Measurements from ENCODE around the gene HERC4. TPM values are rescaled to one million over a fixed set of nuclear protein-coding genes. Genes with fewer than 3 reads are reported as not detected.
"Not testable (repeated sequence)": the region's sequence is repeated elsewhere in the genome, so short reads cannot be mapped to it uniquely, and the experiment has no call there.

Gene HERC4
- polyA plus RNA-seq, 1 donor from 2014 or later, result 45.6 TPM

DNA sequence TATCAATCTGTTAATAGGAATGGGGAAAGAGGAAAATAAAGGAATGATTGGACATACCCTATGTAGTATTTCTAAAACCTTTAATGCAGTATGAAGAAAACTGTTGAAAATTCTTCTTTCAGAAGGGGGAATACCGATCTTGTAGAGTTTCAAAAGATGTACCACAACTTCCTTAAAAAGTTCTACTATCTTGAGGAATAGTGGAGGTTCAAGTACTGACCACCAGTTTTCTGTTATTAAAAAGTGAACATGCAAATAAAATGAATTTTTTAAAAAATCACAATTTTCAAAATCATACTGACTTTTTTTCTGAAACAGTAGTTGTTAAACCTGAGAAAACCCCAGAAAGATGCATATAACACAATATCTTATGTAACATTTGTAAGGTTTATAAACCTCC lies 86.5 kb downstream of the HERC4 start:
- no peak overlapping the region for H3K9ac ChIP-seq (ENCODE audit: low read length)
- no peaks in the 10 kb centered on the region for H3K9me3 ChIP-seq (ENCODE audit: low read length)
- no peak overlapping the region for H2AFZ ChIP-seq (ENCODE audit: low read depth, low read length)
- no peak for TF ChIP-seq POLR2AphosphoS5 (IDR thresholded peaks at IDR 0.05)
- no peak for TF ChIP-seq EZH2 (IDR thresholded peaks at IDR 0.05; ENCODE audit: borderline replicate concordance, insufficient read depth, low read length, poor library complexity, severe bottlenecking)
- no peak for TF ChIP-seq MXI1 (conservative IDR thresholded peaks at IDR 0.05; ENCODE audit: poor library complexity, severe bottlenecking)
- TF ChIP-seq, protein P1, sequence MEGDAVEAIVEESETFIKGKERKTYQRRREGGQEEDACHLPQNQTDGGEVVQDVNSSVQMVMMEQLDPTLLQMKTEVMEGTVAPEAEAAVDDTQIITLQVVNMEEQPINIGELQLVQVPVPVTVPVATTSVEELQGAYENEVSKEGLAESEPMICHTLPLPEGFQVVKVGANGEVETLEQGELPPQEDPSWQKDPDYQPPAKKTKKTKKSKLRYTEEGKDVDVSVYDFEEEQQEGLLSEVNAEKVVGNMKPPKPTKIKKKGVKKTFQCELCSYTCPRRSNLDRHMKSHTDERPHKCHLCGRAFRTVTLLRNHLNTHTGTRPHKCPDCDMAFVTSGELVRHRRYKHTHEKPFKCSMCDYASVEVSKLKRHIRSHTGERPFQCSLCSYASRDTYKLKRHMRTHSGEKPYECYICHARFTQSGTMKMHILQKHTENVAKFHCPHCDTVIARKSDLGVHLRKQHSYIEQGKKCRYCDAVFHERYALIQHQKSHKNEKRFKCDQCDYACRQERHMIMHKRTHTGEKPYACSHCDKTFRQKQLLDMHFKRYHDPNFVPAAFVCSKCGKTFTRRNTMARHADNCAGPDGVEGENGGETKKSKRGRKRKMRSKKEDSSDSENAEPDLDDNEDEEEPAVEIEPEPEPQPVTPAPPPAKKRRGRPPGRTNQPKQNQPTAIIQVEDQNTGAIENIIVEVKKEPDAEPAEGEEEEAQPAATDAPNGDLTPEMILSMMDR (IDR thresholded peaks at IDR 0.05; ENCODE audit: poor library complexity, severe bottlenecking), result no peak
- TF ChIP-seq, protein P2, sequence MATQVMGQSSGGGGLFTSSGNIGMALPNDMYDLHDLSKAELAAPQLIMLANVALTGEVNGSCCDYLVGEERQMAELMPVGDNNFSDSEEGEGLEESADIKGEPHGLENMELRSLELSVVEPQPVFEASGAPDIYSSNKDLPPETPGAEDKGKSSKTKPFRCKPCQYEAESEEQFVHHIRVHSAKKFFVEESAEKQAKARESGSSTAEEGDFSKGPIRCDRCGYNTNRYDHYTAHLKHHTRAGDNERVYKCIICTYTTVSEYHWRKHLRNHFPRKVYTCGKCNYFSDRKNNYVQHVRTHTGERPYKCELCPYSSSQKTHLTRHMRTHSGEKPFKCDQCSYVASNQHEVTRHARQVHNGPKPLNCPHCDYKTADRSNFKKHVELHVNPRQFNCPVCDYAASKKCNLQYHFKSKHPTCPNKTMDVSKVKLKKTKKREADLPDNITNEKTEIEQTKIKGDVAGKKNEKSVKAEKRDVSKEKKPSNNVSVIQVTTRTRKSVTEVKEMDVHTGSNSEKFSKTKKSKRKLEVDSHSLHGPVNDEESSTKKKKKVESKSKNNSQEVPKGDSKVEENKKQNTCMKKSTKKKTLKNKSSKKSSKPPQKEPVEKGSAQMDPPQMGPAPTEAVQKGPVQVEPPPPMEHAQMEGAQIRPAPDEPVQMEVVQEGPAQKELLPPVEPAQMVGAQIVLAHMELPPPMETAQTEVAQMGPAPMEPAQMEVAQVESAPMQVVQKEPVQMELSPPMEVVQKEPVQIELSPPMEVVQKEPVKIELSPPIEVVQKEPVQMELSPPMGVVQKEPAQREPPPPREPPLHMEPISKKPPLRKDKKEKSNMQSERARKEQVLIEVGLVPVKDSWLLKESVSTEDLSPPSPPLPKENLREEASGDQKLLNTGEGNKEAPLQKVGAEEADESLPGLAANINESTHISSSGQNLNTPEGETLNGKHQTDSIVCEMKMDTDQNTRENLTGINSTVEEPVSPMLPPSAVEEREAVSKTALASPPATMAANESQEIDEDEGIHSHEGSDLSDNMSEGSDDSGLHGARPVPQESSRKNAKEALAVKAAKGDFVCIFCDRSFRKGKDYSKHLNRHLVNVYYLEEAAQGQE (IDR thresholded peaks at IDR 0.05; ENCODE audit: borderline replicate concordance), result no peak
- TF ChIP-seq RAD21 (conservative IDR thresholded peaks at IDR 0.05), result no peak
- TF ChIP-seq EP300 (conservative IDR thresholded peaks at IDR 0.05; ENCODE audit: poor library complexity, severe bottlenecking), result no peak
- TF ChIP-seq TAF1 (IDR thresholded peaks at IDR 0.05; ENCODE audit: low read depth), result no peak
- no peak for TF ChIP-seq SMC3 (conservative IDR thresholded peaks at IDR 0.05; ENCODE audit: poor library complexity)
- no peaks in the 10 kb centered on the region for H3K9me2 ChIP-seq (ENCODE audit: insufficient read depth, low read length)
- H4K20me1 ChIP-seq (ENCODE audit: insufficient read depth), result no peaks in the 10 kb centered on the region
- no peak overlapping the region for H3K4me3 ChIP-seq (ENCODE audit: low read length)
- no peak overlapping the region for H3K4me2 ChIP-seq (ENCODE audit: low read length)
- no peak overlapping the region for H3K27ac ChIP-seq (ENCODE audit: low read length)
- H3K79me2 ChIP-seq (replicated peaks; ENCODE audit: insufficient read depth, low read length), result no peaks in the 10 kb centered on the region
- H3K27me3 ChIP-seq (ENCODE audit: insufficient read depth, low read depth, low read length), result no peaks in the 10 kb centered on the region
- H3K36me3 ChIP-seq (ENCODE audit: insufficient read depth, low read length), result no peaks in the 10 kb centered on the region
- no peaks in the 10 kb centered on the region for H3F3A ChIP-seq (ENCODE audit: insufficient read depth, low read length, poor library complexity, severe bottlenecking)

DNA sequence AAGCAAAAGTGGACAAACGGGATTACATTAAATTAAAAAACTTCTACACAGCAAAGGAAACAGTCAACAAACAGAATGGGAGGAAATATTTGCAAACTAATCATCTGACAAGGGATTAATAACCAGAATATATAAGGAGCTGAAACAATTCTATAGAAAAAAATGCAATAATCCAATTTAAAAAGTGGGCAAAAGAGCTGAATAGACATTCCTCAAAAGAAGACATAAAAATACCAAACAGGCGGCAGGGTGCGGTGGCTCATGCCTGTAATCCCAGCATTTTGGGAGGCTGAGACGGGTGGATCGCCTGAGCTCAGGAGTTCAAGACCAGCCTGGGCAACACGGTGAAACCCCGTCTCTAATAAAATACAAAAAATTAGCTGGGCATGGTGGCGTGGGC lies 92.5 kb downstream of the HERC4 start:
- not testable (repeated sequence) for H3K9me3 ChIP-seq (ENCODE audit: low read length); H3K4me2 ChIP-seq (ENCODE audit: low read length); H3K4me3 ChIP-seq (ENCODE audit: low read length); H3K27me3 ChIP-seq (ENCODE audit: insufficient read depth, low read depth, low read length); H4K20me1 ChIP-seq (ENCODE audit: insufficient read depth); H3F3A ChIP-seq (ENCODE audit: insufficient read depth, low read length, poor library complexity, severe bottlenecking); H3K9ac ChIP-seq (ENCODE audit: low read length); H2AFZ ChIP-seq (ENCODE audit: low read depth, low read length); H3K36me3 ChIP-seq (ENCODE audit: insufficient read depth, low read length); H3K27ac ChIP-seq (ENCODE audit: low read length); H3K9me2 ChIP-seq (ENCODE audit: insufficient read depth, low read length); H3K79me2 ChIP-seq (replicated peaks; ENCODE audit: insufficient read depth, low read length)

DNA sequence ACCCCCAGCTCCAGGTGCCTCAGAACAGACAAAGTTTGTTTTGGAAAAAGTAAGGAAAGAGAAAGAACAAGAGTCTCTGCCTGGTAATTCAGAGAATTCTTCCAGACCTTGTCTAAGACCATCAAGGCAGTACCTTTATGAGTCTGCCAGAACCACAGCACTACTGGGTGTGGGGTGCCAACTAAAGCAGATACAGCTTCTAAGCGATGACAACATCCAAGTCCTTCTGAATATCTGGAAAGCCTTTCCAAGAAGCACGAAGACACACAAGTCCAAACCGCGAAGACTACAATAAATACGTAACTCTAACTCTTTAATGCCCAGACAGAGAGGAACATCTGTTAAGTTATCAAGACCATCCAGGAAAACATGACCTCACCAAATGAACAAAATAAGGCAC lies 96.3 kb downstream of the HERC4 start:
- H3K4me3 ChIP-seq (ENCODE audit: low read length), result no peak overlapping the region
- TF ChIP-seq, protein P2 (IDR thresholded peaks at IDR 0.05; ENCODE audit: borderline replicate concordance), result no peak
- TF ChIP-seq EP300 (conservative IDR thresholded peaks at IDR 0.05; ENCODE audit: poor library complexity, severe bottlenecking), result no peak
- TF ChIP-seq SMC3 (conservative IDR thresholded peaks at IDR 0.05; ENCODE audit: poor library complexity), result no peak
- TF ChIP-seq EZH2 (IDR thresholded peaks at IDR 0.05; ENCODE audit: borderline replicate concordance, insufficient read depth, low read length, poor library complexity, severe bottlenecking), result no peak
- no peak for TF ChIP-seq TAF1 (IDR thresholded peaks at IDR 0.05; ENCODE audit: low read depth)
- no peak for TF ChIP-seq POLR2AphosphoS5 (IDR thresholded peaks at IDR 0.05)
- TF ChIP-seq, protein P1 (IDR thresholded peaks at IDR 0.05; ENCODE audit: poor library complexity, severe bottlenecking), result no peak
- no peak for TF ChIP-seq MXI1 (conservative IDR thresholded peaks at IDR 0.05; ENCODE audit: poor library complexity, severe bottlenecking)
- no peak for TF ChIP-seq RAD21 (conservative IDR thresholded peaks at IDR 0.05)
- H2AFZ ChIP-seq (ENCODE audit: low read depth, low read length), result no peak overlapping the region
- no peak overlapping the region for H3K4me2 ChIP-seq (ENCODE audit: low read length)
- H4K20me1 ChIP-seq (ENCODE audit: insufficient read depth), result no peaks in the 10 kb centered on the region
- no peak overlapping the region for H3K9ac ChIP-seq (ENCODE audit: low read length)
- no peaks in the 10 kb centered on the region for H3K9me3 ChIP-seq (ENCODE audit: low read length)
- no peak overlapping the region for H3K27ac ChIP-seq (ENCODE audit: low read length)
- no peaks in the 10 kb centered on the region for H3F3A ChIP-seq (ENCODE audit: insufficient read depth, low read length, poor library complexity, severe bottlenecking)
- peaks cover 5% of the 10 kb centered on the region for H3K36me3 ChIP-seq (ENCODE audit: insufficient read depth, low read length)
- no peaks in the 10 kb centered on the region for H3K79me2 ChIP-seq (replicated peaks; ENCODE audit: insufficient read depth, low read length)
- H3K27me3 ChIP-seq (ENCODE audit: insufficient read depth, low read depth, low read length), result no peaks in the 10 kb centered on the region
- no peaks in the 10 kb centered on the region for H3K9me2 ChIP-seq (ENCODE audit: insufficient read depth, low read length)
